ENCODE measurements around the gene ITPK1. TPM values are rescaled to one million over a fixed set of nuclear protein-coding genes. Genes with fewer than 3 reads are reported as not detected.

ITPK1 gene
- total RNA-seq, 1 experiment from 2014 or later, result 75.1 TPM

- no peak for DNase-seq
- Histone ChIP-seq H3K36me3 (replicated peaks; ENCODE audit: control insufficient read depth, insufficient read depth, low read length) (no peaks in the 10 kb centered on the region), H3K27me3 (ENCODE audit: control insufficient read depth, insufficient read depth, low read length) (peaks cover 2% of the 10 kb centered on the region), H3K4me3 (ENCODE audit: insufficient read depth, low read depth, low read length) (no peak overlapping the region)
These were observed 190.3 kb downstream of the ITPK1 start for GRCh38 chr14:92925446-92925845.

- peaks cover 2% of the 10 kb centered on the region for H3K27me3 ChIP-seq (ENCODE audit: control insufficient read depth, insufficient read depth, low read length)
- no peak overlapping the region for H3K4me3 ChIP-seq (ENCODE audit: insufficient read depth, low read depth, low read length)
- peak; percentile 84 for DNase-seq
- no peaks in the 10 kb centered on the region for H3K36me3 ChIP-seq (replicated peaks; ENCODE audit: control insufficient read depth, insufficient read depth, low read length)
These were observed 191.5 kb downstream of the ITPK1 start for GRCh38 chr14:92924247-92924646.

- DNase-seq, result no peak
- H3K4me3 ChIP-seq (ENCODE audit: insufficient read depth, low read depth, low read length), result peak overlapping the region; percentile 54
- H3K36me3 ChIP-seq (replicated peaks; ENCODE audit: control insufficient read depth, insufficient read depth, low read length), result no peaks in the 10 kb centered on the region
- peaks cover 2% of the 10 kb centered on the region for H3K27me3 ChIP-seq (ENCODE audit: control insufficient read depth, insufficient read depth, low read length)
These were observed 192.0 kb downstream of the ITPK1 start for GRCh38 chr14:92923744-92924103.

GRCh38 chr14:92922883-92923743, 192.6 kb downstream of the ITPK1 start, which contains the start of gene CHGA:
Gene CHGA, plus strand, starts transcription at chr14:92923150. Its CDS starts 210 bp downstream, at chr14:92923360.
- H3K36me3 ChIP-seq (replicated peaks; ENCODE audit: control insufficient read depth, insufficient read depth, low read length), result no peaks in the 10 kb centered on the region
- peak within 1 kb of the TSS; percentile 54 for H3K4me3 ChIP-seq (ENCODE audit: insufficient read depth, low read depth, low read length)
- peaks cover 2% of the 10 kb centered on the region for H3K27me3 ChIP-seq (ENCODE audit: control insufficient read depth, insufficient read depth, low read length)
- DNase-seq, result peak; percentile 97

GRCh38 chr14:92922155-92922735, 193.5 kb downstream of the ITPK1 start:
- Histone ChIP-seq H3K36me3 (replicated peaks; ENCODE audit: control insufficient read depth, insufficient read depth, low read length) (no peaks in the 10 kb centered on the region), H3K4me3 (ENCODE audit: insufficient read depth, low read depth, low read length) (peak overlapping the region; percentile 54), H3K27me3 (ENCODE audit: control insufficient read depth, insufficient read depth, low read length) (peaks cover 2% of the 10 kb centered on the region)
- peak; percentile 52 for DNase-seq

- Histone ChIP-seq H3K27me3 (ENCODE audit: control insufficient read depth, insufficient read depth, low read length) (peaks cover 4% of the 10 kb centered on the region), H3K4me3 (ENCODE audit: insufficient read depth, low read depth, low read length) (no peak overlapping the region), H3K36me3 (replicated peaks; ENCODE audit: control insufficient read depth, insufficient read depth, low read length) (no peaks in the 10 kb centered on the region)
- no peak for DNase-seq
These were observed 195.7 kb downstream of the ITPK1 start for GRCh38 chr14:92920001-92920400.

- no peak overlapping the region for H3K4me3 ChIP-seq (ENCODE audit: insufficient read depth, low read depth, low read length)
- H3K27me3 ChIP-seq (ENCODE audit: control insufficient read depth, insufficient read depth, low read length), result peaks cover 4% of the 10 kb centered on the region
- no peak for DNase-seq
- H3K36me3 ChIP-seq (replicated peaks; ENCODE audit: control insufficient read depth, insufficient read depth, low read length), result no peaks in the 10 kb centered on the region
These were observed 197.8 kb downstream of the ITPK1 start for GRCh38 chr14:92917956-92918355.

GRCh38 chr14:92917041-92917940, 198.4 kb downstream of the ITPK1 start:
- Histone ChIP-seq H3K4me3 (ENCODE audit: insufficient read depth, low read depth, low read length) (no peak overlapping the region), H3K27me3 (ENCODE audit: control insufficient read depth, insufficient read depth, low read length) (peaks cover 4% of the 10 kb centered on the region), H3K36me3 (replicated peaks; ENCODE audit: control insufficient read depth, insufficient read depth, low read length) (no peaks in the 10 kb centered on the region)
- no peak for DNase-seq

- H3K27me3 ChIP-seq (ENCODE audit: control insufficient read depth, insufficient read depth, low read length), result peaks cover 2% of the 10 kb centered on the region
- no peaks in the 10 kb centered on the region for H3K36me3 ChIP-seq (replicated peaks; ENCODE audit: control insufficient read depth, insufficient read depth, low read length)
- H3K4me3 ChIP-seq (ENCODE audit: insufficient read depth, low read depth, low read length), result no peak overlapping the region
- no peak for DNase-seq
These were observed 199.5 kb downstream of the ITPK1 start for GRCh38 chr14:92916201-92916600.

GRCh38 chr14:92914087-92914656, 201.6 kb downstream of the ITPK1 start:
- H3K4me3 ChIP-seq (ENCODE audit: insufficient read depth, low read depth, low read length), result no peak overlapping the region
- peak; percentile 87 for DNase-seq
- H3K36me3 ChIP-seq (replicated peaks; ENCODE audit: control insufficient read depth, insufficient read depth, low read length), result no peaks in the 10 kb centered on the region
- H3K27me3 ChIP-seq (ENCODE audit: control insufficient read depth, insufficient read depth, low read length), result peaks cover 2% of the 10 kb centered on the region

GRCh38 chr14:92907316-92907911, 208.3 kb downstream of the ITPK1 start:
- no peaks in the 10 kb centered on the region for H3K36me3 ChIP-seq (replicated peaks; ENCODE audit: control insufficient read depth, insufficient read depth, low read length)
- H3K4me3 ChIP-seq (ENCODE audit: insufficient read depth, low read depth, low read length), result no peak overlapping the region
- peaks cover 5% of the 10 kb centered on the region for H3K27me3 ChIP-seq (ENCODE audit: control insufficient read depth, insufficient read depth, low read length)
- DNase-seq, result no peak

- H3K4me3 ChIP-seq (ENCODE audit: insufficient read depth, low read depth, low read length), result no peak overlapping the region
- no peaks in the 10 kb centered on the region for H3K36me3 ChIP-seq (replicated peaks; ENCODE audit: control insufficient read depth, insufficient read depth, low read length)
These were observed 208.9 kb downstream of the ITPK1 start for GRCh38 chr14:92906823-92907222.

GRCh38 chr14:92906420-92906819, 209.3 kb downstream of the ITPK1 start:
- H3K4me3 ChIP-seq (ENCODE audit: insufficient read depth, low read depth, low read length), result no peak overlapping the region
- no peak for DNase-seq
- peaks cover 9% of the 10 kb centered on the region for H3K27me3 ChIP-seq (ENCODE audit: control insufficient read depth, insufficient read depth, low read length)
- H3K36me3 ChIP-seq (replicated peaks; ENCODE audit: control insufficient read depth, insufficient read depth, low read length), result no peaks in the 10 kb centered on the region

More at GRCh38 chr14:92906823-92907222, 208.9 kb downstream of the ITPK1 start:
- peaks cover 9% of the 10 kb centered on the region for H3K27me3 ChIP-seq (ENCODE audit: control insufficient read depth, insufficient read depth, low read length)
- no peak for DNase-seq

- DNase-seq, result no peak
- Histone ChIP-seq H3K27me3 (ENCODE audit: control insufficient read depth, insufficient read depth, low read length) (peaks cover 9% of the 10 kb centered on the region), H3K4me3 (ENCODE audit: insufficient read depth, low read depth, low read length) (no peak overlapping the region), H3K36me3 (replicated peaks; ENCODE audit: control insufficient read depth, insufficient read depth, low read length) (no peaks in the 10 kb centered on the region)
These were observed 210.1 kb downstream of the ITPK1 start for GRCh38 chr14:92905667-92906066.
